Umbilical cord (tissue), 2 donors: ENCODE data around the gene NDFIP2. TPM values are rescaled to one million over a fixed set of nuclear protein-coding genes. Genes with fewer than 3 reads are reported as not detected.

ENCODE experiments used
- DNase-seq: peaks from one replicate; pipeline ENCODE4 v3.0.0-alpha.2; 2015; ENCODE audit warnings: low spot score
- total RNA-seq: library from RNA; depleted of rRNA; stranded (reverse); fragments of >200 nt; gene quantifications from one replicate; pipeline ENCODE4 v1.2.3, GENCODE V29; 2014; ENCODE audit warnings: low replicate concordance; ENCODE audit not compliant: insufficient read depth

NDFIP2 gene
- total RNA-seq = 61.4 TPM

GRCh38 chr13:79480954-79481684 lies at the start of gene NDFIP2:
Gene NDFIP2, plus strand, starts transcription at chr13:79481155. Its CDS starts 49 bp downstream, at chr13:79481204.
- peak; percentile 93 for DNase-seq

GRCh38 chr13:79432086-79432485 lies 48.9 kb upstream of the NDFIP2 start:
- no peak for DNase-seq

- no peak for DNase-seq
Measured at GRCh38 chr13:79432992-79433391, 48.0 kb upstream of the NDFIP2 start.

GRCh38 chr13:79434556-79434955 lies 46.4 kb upstream of the NDFIP2 start:
- peak; percentile 85 for DNase-seq

- DNase-seq = peak; percentile 65
Measured at GRCh38 chr13:79435561-79435990, 45.4 kb upstream of the NDFIP2 start.

- DNase-seq = no peak
Measured at GRCh38 chr13:79439275-79439674, 41.7 kb upstream of the NDFIP2 start.

GRCh38 chr13:79440958-79441528 lies 39.9 kb upstream of the NDFIP2 start:
- DNase-seq = no peak

GRCh38 chr13:79442221-79442620 lies 38.7 kb upstream of the NDFIP2 start:
- DNase-seq = no peak

GRCh38 chr13:79442706-79443105 lies 38.2 kb upstream of the NDFIP2 start:
- no peak for DNase-seq

- no peak for DNase-seq
Measured at GRCh38 chr13:79445968-79446645, 34.8 kb upstream of the NDFIP2 start.

- no peak for DNase-seq
Measured at GRCh38 chr13:79447141-79447540, 33.8 kb upstream of the NDFIP2 start.

- DNase-seq = no peak
Measured at GRCh38 chr13:79447741-79448140, 33.2 kb upstream of the NDFIP2 start.

- no peak for DNase-seq
Measured at GRCh38 chr13:79448413-79448812, 32.5 kb upstream of the NDFIP2 start.

GRCh38 chr13:79450110-79450509 lies 30.8 kb upstream of the NDFIP2 start:
- no peak for DNase-seq

- DNase-seq = no peak
Measured at GRCh38 chr13:79451500-79451962, 29.4 kb upstream of the NDFIP2 start.

- no peak for DNase-seq
Measured at GRCh38 chr13:79452239-79452913, 28.6 kb upstream of the NDFIP2 start.

- DNase-seq = no peak
Measured at GRCh38 chr13:79455331-79455730, 25.6 kb upstream of the NDFIP2 start.

GRCh38 chr13:79456051-79456450 lies 24.9 kb upstream of the NDFIP2 start:
- DNase-seq = no peak

- no peak for DNase-seq
Measured at GRCh38 chr13:79456656-79457365, 24.1 kb upstream of the NDFIP2 start.

- no peak for DNase-seq
Measured at GRCh38 chr13:79457390-79457789, 23.6 kb upstream of the NDFIP2 start.

- DNase-seq = no peak
Measured at GRCh38 chr13:79457948-79458347, 23.0 kb upstream of the NDFIP2 start.
